Mammary epithelial cell (primary cell): Measurements from ENCODE around the gene MRTFB.
A peak's percentile ranks its signal among the peaks of the same experiment; 100 is the strongest.

Experiments used
- CTCF ChIP-seq, 2 donors: IDR thresholded peaks in 1 of 2; conservative IDR thresholded peaks in 1 of 2; 2 replicates each; pipeline ENCODE4 v1.5.1; 2011 to 2012; ENCODE audit warnings: inconsistent platforms in 2 of 2, low read length in 2 of 2, mild to moderate bottlenecking in 2 of 2, control low read depth in 1 of 2, low read depth in 1 of 2; ENCODE audit not compliant: insufficient read depth in 1 of 2; ENCODE audit errors: extremely low read depth in 1 of 2
- EZH2 ChIP-seq: IDR thresholded peaks from 2 replicates; pipeline ENCODE4 v1.6.1; 2012; ENCODE audit warnings: low read length, inconsistent platforms, borderline replicate concordance

- TF ChIP-seq CTCF (conservative IDR thresholded peaks at IDR 0.05 in 1 of 2, IDR thresholded peaks at IDR 0.05 in 1 of 2; ENCODE audit: extremely low read depth in 1 of 2, insufficient read depth in 1 of 2, low read depth in 1 of 2, low read length in 2 of 2) (peak; percentile 40 to 45), EZH2 (no peak)
Measured at GRCh38 chr16:14202697-14203096, 131.6 kb downstream of the MRTFB start.
